HG02571 (cell line): ENCODE data around the gene NCAPD3.
"Not testable (repeated sequence)": the region's sequence is repeated elsewhere in the genome, so short reads cannot be mapped to it uniquely, and the experiment has no call there.

Source experiments
- ATAC-seq: cut with Tn5 transposase; IDR thresholded peaks from one replicate; pipeline ENCODE4 v1.9.1; 2021; ENCODE audit warnings: mild to moderate bottlenecking, moderate library complexity; ENCODE audit not compliant: unreplicated experiment

NCAPD3 gene, protein sequence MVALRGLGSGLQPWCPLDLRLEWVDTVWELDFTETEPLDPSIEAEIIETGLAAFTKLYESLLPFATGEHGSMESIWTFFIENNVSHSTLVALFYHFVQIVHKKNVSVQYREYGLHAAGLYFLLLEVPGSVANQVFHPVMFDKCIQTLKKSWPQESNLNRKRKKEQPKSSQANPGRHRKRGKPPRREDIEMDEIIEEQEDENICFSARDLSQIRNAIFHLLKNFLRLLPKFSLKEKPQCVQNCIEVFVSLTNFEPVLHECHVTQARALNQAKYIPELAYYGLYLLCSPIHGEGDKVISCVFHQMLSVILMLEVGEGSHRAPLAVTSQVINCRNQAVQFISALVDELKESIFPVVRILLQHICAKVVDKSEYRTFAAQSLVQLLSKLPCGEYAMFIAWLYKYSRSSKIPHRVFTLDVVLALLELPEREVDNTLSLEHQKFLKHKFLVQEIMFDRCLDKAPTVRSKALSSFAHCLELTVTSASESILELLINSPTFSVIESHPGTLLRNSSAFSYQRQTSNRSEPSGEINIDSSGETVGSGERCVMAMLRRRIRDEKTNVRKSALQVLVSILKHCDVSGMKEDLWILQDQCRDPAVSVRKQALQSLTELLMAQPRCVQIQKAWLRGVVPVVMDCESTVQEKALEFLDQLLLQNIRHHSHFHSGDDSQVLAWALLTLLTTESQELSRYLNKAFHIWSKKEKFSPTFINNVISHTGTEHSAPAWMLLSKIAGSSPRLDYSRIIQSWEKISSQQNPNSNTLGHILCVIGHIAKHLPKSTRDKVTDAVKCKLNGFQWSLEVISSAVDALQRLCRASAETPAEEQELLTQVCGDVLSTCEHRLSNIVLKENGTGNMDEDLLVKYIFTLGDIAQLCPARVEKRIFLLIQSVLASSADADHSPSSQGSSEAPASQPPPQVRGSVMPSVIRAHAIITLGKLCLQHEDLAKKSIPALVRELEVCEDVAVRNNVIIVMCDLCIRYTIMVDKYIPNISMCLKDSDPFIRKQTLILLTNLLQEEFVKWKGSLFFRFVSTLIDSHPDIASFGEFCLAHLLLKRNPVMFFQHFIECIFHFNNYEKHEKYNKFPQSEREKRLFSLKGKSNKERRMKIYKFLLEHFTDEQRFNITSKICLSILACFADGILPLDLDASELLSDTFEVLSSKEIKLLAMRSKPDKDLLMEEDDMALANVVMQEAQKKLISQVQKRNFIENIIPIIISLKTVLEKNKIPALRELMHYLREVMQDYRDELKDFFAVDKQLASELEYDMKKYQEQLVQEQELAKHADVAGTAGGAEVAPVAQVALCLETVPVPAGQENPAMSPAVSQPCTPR (N-terminal part only)

DNA sequence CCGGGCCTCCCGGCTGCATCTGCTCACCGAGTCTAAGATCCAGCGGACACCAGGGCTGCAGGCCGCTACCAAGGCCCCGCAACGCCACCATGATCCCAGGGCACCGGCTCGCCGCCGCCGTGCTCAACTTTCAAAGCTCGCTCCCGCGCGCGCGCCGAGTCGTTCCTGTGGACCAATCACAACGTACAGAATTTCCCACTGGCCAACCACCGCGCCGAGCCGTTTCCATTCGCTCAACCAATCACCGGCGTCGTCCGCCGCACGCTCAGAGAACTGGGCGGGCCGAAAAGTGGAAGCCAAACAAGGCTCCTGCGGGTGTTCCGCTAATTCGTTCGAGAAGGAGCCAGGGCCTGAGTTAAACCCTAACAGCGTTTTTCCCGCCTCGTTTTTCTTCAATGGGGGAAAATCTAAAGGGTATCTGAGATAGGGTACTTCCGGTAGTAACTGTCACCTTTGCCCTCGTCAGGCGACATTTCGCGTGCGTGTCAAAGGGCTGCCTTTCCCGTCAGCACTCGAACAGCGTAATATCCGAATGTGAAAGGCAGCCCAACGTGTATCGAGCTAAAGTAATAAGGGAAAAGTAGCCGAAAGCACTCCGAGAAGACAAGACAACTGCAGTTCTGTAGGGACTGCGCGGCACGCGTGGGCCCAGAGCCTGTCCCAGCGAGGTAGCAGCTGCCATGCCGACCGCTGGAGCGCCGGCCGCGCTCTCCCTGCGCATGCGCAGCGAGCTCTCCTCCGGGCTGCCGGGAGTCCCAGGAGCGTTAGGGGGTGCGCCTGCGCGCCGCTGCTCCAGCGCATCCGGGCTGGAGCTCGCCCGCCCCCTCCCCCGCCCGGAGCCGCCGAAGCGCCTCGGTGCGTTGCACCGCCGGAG, at the start of gene NCAPD3, which contains the start of gene VPS26B:
Gene NCAPD3, minus strand, starts transcription at position 132 of the 874 bp plus-strand sequence. Its CDS starts 41 bp downstream, at position 91.
Gene VPS26B, plus strand, starts transcription at position 836 of the 874 bp plus-strand sequence. CDS start 452 bp downstream, outside the sequence.
- peak; percentile 83 for ATAC-seq

DNA sequence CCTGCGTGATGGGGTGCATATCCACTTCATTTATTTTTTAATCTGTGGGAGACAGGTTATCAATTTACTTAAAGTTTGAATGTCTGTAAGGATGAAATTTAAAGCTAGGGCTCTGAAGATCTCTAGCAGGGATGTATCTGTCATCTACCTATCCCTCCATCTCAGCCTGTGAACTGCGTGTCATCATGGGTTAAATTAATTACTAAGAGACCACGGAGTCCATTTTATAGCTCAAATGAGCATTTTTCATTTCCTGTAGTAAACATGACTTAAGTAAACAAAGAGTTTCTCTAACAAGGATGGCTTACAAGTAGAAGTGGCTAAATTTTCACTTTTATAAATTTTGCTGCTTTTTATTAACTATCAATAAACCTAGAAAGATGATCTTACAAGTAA, 49.5 kb upstream of the NCAPD3 start:
- ATAC-seq: no peak

DNA sequence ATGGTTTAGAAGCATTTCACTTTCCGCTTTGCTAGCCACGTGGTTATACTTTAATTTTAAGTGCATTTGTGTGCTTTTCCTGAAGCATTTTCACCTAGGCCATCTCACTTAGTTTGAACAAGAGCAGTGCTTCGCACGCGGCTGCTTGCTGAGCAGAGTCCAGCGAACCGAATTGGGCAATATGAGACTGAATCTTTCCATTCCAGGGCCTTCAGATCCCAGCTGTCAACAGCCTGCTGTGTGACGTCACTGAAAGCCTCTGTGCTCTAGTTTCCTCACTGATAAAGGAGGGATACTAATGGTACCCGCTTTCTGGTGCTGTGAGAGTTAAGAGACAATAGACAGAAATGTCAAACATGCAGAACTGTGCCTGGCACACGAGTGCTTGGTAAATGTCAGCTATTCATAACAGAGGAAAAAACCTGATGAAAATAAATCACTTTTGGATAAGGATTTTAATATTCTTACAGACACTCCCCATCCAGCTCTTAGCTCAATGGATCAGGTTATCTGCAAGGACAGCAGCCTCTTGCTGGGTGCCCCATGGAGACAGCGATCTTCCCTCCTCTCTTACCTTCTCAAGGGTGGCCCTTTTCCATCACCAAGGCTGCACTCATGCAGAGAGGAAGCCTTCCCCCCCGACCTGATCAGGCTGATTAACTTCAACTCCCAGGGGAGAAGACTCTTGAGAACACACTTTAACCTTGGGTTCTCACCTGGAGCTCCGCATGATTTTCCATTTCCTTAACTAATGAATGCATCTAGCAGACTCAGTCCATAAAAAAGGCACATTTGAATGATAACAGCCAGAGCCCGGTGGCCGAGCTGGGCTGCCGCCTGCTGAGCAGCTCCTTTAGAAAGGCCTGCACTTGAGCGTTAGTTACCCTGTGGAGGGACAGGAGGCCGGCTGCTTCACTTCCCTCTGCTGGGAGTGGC, 48.9 kb upstream of the NCAPD3 start:
- ATAC-seq: no peak

DNA sequence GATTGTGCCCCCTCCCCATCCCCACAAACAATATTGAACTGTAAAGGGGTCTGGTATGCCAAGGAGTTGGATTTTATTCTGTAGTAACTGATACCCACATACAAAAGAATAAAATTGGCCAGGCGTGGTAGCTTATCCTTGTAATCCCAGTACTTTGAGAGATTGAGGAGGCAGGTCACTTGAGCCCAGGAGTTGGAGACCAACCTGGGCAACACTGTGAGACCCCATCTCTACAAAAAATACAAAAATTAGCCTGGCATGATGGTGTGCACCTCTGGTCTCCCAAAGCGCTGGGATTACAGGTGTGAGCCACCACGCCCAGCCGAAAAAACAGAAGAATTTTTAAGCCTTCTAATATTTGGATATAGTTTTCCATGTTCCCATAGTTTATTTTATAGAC, 48.2 kb upstream of the NCAPD3 start:
- ATAC-seq: no peak

DNA sequence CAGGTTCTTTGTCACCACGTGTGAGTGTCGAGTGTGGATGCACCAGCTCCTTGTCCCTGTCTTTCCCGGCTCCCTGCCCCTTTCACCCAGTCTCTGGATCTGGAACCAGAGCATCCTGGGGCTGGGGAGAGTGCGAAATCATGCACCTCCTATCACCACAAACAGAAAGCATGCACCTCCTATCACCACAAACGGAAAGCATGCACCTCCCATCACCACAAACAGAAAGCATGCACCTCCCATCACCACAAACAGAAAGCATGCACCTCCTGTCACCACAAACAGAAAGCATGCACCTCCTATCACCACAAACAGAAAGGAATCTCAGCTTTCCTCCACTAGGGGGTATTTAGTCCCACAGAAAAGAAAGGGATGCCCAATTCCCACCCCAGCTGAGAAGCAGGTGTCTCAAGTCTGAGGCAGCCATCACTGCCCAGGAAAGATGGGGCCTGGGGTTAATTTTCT, 46.5 kb upstream of the NCAPD3 start:
- no peak for ATAC-seq

DNA sequence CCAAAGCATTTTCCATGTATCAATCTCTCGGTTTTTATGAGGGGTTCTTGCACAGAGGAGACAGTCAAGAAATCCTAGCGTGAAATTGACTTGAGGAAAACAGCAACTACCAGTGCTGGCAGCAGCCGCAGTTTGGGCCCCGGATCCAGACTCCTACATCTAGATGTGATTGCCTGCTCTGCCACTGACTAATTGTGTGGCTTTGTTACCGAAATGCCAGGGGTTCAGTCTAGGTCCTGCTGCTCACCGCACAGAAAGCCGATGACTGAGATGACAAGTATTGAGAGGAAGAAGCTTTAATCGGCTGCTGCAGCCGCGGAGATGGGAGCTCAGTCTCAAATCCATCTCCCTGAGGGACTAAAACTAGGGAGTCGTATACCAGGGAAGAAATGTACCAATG, 44.2 kb upstream of the NCAPD3 start:
- ATAC-seq: no peak

DNA sequence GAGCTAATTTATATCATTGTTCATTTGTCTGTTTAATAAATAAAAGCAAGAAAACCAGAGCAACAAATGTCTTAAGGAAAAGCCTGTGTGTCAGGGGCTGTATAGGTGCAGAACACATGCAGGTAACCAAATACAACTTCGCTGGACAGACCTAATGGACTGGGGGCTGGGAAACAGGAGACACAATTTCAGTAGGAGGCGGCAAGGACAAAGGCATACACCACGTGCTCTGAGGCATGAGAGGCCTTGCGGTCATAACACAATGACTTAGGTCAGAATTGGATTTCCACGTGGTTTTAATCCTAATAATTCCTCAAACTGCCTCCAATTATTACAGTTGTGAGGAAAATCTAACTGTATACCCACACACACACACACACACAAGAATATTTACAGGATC, 43.7 kb upstream of the NCAPD3 start:
- ATAC-seq: no peak

DNA sequence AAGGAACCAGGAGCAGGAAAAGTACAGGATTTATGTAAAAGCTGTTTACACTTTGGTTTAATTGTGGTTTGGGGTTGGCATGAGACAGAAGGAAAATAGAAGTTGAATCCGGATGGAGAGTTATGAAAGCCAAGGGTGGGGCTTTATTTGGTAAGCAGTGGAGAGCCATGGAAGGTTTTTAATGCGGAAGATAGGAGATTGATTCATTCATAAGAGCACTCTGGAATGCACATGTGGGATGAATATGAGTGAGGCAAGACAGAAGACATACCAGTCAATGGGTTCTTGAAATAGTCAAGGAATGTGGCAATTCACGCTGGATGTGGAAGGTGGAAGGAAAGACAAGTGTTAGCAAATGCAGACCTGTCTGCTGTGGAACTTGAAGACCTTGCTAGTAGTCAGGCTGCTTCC, 43.1 kb upstream of the NCAPD3 start:
- ATAC-seq: no peak

DNA sequence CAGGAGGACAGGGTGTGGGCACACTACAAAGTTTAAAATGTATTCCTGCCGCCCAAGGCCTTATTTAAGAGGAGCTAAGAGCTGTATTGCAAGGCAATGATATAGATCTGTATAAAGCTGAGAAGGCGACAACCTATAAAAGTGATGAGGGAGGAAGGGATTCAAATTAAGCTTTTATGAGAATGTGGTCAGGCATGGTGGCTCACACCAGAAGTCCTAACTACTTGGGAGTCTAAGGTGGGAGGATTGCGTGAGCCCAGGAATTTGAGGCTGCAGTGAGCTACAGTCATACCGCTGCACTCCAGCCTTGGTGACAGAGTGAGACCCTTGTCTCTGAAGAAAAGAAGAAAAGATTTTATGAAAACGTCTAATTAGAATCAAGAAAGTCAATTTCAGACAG, 42.7 kb upstream of the NCAPD3 start:
- no peak for ATAC-seq

DNA sequence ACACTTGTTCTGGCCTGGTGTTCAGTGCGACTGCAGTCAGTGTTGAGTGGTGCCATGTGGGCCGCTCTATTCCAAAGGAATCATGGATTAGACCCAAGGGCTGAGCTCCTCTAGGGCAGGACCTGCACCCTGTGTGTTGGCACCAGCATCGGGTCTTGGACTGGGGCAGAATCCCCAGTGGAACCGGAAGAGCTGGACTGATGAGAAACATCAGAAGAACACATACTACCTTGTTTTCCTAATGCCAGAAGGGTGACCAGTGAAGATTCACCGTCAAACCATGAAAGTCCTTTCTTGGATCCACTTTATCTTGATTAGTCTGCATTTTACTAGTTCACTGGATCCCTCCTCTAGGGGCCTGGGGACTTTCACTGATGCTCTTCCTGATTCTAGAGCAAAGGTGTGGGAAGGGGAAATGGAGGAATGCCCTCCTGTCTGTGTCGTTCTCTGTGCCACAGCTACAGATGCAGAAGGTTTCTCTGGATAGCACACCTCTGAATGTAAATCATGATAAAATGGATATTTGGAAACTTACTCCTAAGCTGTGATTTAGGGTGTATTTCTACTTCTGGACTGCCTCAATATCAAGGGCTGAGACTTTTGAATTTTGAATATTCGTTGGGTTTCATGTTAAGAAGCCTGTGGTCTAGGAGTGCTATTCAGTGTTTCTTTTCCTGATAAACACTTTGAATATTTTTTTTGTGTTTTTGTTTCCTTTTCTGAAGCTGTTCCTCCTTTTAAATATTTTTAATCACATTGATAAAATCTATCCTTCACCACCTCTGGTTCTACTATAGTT, 41.4 kb upstream of the NCAPD3 start:
- ATAC-seq: no peak

DNA sequence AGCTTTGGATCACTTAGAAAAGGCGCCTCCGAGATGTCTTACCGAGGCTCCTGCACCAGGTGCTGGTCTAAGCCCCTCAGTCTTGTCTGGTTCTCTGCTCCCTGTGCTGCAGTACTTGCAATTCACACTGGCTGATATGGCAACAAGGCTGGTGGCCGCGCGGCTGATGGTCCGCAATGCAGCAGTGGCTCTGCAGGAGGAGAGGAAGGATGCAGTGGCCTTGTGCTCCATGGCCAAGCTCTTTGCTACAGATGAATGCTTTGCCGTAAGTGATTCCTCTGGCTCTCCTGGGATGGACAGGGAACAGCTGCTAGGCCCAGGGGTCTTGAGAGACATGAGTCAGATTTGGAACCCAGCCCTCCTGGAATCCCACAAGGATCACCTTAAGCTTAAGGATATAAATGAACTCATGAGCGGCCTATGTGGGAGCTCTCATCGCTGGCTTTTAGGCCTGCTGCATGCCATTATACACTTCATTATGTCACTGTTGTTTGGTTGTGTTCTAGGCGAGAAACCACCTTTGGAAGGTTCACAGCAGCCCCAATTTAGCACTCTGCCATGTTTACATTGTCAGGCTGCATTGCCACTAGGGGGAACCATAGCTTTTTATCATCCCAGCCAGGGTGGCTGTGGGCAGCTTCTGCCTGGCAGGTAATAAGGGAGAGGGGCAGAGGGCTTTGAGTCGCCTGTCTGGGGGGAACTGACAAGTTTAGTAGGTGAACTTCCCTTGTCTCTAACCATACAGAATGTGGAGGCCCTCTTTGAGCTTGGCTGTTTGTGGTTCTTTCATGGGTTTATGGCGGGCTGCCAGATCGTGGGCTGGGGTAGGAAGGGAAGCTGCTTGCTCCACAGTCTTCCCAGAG, 38.1 kb upstream of the NCAPD3 start:
- no peak for ATAC-seq

DNA sequence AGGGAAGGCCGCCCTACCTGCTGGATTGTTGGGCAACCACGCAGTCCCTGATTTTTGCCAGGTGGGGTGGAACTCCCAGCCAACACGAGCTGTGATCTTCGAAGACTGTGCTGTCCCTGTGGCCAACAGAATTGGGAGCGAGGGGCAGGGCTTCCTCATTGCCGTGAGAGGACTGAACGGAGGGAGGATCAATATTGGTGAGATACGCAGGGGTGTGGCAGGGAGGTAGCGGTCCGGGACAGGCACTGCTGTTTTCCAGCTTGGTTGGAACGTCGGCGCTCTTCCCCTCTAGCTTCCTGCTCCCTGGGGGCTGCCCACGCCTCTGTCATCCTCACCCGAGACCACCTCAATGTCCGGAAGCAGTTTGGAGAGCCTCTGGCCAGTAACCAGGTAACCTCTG, 37.2 kb upstream of the NCAPD3 start:
- no peak for ATAC-seq

DNA sequence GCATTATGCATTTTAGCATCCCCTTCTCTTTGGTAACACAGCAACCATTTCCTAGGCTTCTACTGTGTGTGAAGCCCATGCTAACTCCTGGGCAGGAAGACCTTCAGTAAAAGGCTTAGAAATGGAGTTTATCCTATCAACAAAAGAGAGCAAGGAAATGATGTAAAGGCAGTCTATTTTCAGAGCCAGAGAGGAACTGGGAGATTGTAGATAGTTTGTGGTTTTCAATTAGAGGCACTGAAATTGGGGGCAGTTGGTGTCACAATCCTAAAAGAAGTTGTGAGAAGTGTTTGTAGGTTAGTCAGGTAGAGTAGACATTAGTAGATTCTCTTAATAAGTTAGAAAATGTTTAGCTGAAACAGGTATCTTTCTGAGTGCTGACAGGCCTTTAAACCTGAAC, 36.7 kb upstream of the NCAPD3 start:
- no peak for ATAC-seq

DNA sequence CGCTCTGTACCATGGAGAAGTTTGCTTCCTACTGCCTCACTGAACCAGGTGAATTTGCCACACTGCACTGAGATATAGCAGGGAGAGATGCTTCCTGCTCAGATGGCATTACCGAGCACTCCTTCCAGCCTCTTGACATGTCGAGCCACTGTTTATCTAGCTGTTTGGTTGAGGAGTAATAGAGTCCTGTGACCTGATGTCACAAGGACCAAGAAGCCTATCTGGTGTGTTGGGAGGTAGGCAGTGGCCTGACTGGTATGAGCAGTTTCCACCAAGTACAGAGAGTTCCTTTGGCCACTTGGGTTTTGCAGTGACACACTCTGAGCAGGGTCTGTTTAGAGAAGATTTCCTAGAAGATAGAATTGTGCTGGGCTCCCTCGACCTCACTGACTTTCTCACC, 34.8 kb upstream of the NCAPD3 start:
- no peak for ATAC-seq

DNA sequence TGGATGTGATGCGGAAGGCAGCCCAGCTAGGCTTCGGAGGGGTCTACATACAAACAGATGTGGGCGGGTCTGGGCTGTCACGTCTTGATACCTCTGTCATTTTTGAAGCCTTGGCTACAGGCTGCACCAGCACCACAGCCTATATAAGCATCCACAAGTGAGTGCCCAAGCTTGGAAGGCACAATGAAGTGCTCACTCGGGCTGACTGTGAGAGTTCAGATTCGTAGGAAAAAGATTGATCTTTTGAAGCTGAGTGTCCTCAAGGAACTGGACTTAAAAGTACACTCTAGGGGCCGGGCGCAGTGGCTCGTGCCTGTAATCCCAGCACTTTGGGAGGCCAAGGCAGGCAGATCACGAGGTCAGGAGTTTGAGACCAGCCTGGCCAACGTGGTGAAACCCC, 33.3 kb upstream of the NCAPD3 start:
- ATAC-seq: no peak

DNA sequence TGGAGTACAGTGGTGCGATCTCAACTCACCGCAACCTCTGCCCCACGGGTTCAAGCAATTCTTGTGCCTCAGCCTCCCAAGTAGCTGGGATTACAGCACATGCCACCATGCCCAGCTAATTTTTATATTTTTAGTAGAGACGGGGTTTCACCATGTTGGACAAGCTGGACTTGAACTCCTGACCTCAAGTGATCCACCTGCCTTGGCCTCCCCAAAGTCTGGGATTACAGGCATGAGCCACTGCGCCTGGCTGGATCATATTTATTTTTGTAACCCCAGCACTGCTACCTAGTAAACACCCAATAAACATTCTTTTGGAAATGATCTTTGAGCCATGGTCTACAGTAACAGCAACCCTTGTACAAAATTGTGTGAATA, 31.4 kb upstream of the NCAPD3 start:
- not testable (repeated sequence) for ATAC-seq
